Cardiac muscle cell (in vitro differentiated cells and primary cell): ENCODE data around the gene ENDOV. TPM values are rescaled to one million over a fixed set of nuclear protein-coding genes. Genes with fewer than 3 reads are reported as not detected.

Experiments
- DNase-seq, 2 donors: peaks; one replicate each; pipeline versions ENCODE4 v3.0.0 to v3.0.0-alpha.2; 2010 to 2017; ENCODE audit warnings: low read depth in 1 of 2, low spot score in 1 of 2
- H3K27ac ChIP-seq: fragments of 200-600 bp; sonication (generic); 2 replicates; pipeline ENCODE4 v1.5.1; 2016
- H3K27me3 ChIP-seq: fragments of 200-600 bp; sonication (generic); 2 replicates; pipeline ENCODE4 v1.6.0; 2016; ENCODE audit warnings: control low read depth
- H3K36me3 ChIP-seq: fragments of 200-600 bp; sonication (generic); 2 replicates; pipeline ENCODE4 v1.5.1; 2016; ENCODE audit warnings: control low read depth
- H3K4me1 ChIP-seq: fragments of 200-600 bp; sonication (generic); 2 replicates; pipeline ENCODE4 v1.8.1; 2017; ENCODE audit warnings: low read depth, mild to moderate bottlenecking, mixed run types
- H3K4me3 ChIP-seq: fragments of 200-600 bp; sonication (generic); 2 replicates; pipeline ENCODE4 v1.5.1; 2016; ENCODE audit warnings: mild to moderate bottlenecking
- H3K9me3 ChIP-seq: fragments of 200-600 bp; sonication (generic); 2 replicates; pipeline ENCODE4 v1.5.1; 2017; ENCODE audit warnings: low read depth, mild to moderate bottlenecking, control low read depth
- polyA plus RNA-seq: library from polyadenylated mRNA; unstranded; fragments of >200 nt; fragmentation: Nextera tagmentation; extraction: Ambion mirVana; gene quantifications from 2 replicates; pipeline ENCODE4 v1.2.1, GENCODE V29; 2016
- total RNA-seq: library from RNA; depleted of rRNA; stranded (reverse); fragments of >200 nt; gene quantifications from 2 replicates; pipeline ENCODE4 v1.2.3, GENCODE V29; 2016
- TF ChIP-seq, protein P1 (sequence below): IDR thresholded peaks from 2 replicates; pipeline ENCODE4 v1.5.1; 2012; ENCODE audit warnings: low read depth, mild to moderate bottlenecking, low read length

Gene ENDOV
- total and polyA plus RNA-seq, 2 experiments from 2014 or later: 35.4 to 38.0 TPM

DNA sequence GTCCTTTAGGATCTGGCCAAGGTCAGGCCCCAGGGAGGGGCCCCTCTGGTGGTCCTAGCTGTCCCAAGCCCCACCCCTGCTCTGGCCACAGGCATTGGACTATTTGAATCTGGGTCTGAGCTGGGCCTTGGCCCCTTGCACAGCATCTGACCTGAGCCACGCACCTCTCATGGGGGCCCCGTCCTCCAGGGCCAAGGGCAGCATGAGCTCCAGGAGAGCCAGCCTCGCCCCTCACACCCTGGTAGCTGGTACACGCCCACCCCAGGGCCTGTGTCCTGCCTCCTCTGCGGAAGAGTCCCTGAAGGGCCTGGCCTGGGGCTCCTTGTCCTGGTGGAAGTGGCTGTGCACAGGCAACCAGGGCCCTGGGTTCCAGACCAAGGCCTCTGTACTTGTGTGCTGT is 23.8 kb downstream of the ENDOV start:
- no peak for DNase-seq
- Histone ChIP-seq H3K4me1 (no peaks in the 10 kb centered on the region), H3K27ac (no peak overlapping the region), H3K4me3 (no peak overlapping the region), H3K27me3 (peaks cover 18% of the 10 kb centered on the region), H3K36me3 (no peaks in the 10 kb centered on the region), H3K9me3 (no peaks in the 10 kb centered on the region)
- TF ChIP-seq, protein P1, sequence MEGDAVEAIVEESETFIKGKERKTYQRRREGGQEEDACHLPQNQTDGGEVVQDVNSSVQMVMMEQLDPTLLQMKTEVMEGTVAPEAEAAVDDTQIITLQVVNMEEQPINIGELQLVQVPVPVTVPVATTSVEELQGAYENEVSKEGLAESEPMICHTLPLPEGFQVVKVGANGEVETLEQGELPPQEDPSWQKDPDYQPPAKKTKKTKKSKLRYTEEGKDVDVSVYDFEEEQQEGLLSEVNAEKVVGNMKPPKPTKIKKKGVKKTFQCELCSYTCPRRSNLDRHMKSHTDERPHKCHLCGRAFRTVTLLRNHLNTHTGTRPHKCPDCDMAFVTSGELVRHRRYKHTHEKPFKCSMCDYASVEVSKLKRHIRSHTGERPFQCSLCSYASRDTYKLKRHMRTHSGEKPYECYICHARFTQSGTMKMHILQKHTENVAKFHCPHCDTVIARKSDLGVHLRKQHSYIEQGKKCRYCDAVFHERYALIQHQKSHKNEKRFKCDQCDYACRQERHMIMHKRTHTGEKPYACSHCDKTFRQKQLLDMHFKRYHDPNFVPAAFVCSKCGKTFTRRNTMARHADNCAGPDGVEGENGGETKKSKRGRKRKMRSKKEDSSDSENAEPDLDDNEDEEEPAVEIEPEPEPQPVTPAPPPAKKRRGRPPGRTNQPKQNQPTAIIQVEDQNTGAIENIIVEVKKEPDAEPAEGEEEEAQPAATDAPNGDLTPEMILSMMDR: no peak

DNA sequence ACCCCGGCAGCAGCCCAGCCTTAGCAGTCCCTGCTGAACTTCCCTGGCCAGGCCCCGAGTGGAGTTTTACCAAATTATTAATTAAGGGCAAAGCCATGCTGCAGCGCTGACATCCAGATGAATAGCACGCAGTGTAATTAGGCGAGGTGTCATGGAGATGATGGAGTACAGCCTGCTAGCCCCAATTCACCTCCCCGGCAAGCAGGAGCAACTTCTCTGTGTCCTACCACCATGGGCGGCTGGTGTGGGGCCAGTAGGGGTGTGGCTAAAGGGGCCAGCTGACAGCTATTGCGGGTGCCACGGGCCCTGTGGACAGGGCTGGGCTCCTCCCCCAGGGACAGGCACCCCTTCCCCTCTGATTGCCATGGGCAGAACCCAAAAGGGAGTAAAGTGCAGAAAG is 24.5 kb downstream of the ENDOV start:
- no peak for DNase-seq
- Histone ChIP-seq H3K27me3 (peaks cover 23% of the 10 kb centered on the region), H3K36me3 (no peaks in the 10 kb centered on the region), H3K9me3 (no peaks in the 10 kb centered on the region), H3K4me3 (no peak overlapping the region), H3K4me1 (no peaks in the 10 kb centered on the region), H3K27ac (no peak overlapping the region)
- TF ChIP-seq, protein P1: no peak

DNA sequence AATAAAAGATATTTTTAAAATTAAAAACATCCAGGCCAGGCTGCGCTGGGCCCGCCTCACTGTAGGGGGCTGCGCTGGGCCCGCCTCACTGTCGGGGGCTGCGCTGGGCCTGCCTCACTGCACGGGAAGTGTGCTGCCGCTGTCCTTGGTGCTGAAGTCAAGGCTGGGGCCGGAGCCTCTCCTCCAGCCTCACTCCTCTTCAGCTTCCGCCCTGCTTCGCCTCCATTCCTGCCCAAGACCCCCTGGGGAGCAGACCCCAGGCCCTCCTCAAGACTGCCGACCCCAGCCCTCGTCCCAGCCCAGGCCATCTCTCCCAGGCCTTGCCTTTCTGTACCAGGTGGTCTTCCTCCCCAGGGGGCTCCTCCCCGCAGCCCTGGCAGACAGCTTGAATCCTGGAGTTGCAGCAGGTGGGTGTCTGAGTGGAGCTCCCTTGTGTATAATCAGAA is 26.2 kb downstream of the ENDOV start:
- TF ChIP-seq, protein P1: no peak
- Histone ChIP-seq H3K27me3 (peaks cover 26% of the 10 kb centered on the region), H3K36me3 (no peaks in the 10 kb centered on the region), H3K27ac (no peak overlapping the region), H3K9me3 (no peaks in the 10 kb centered on the region), H3K4me3 (no peak overlapping the region), H3K4me1 (no peaks in the 10 kb centered on the region)
- DNase-seq: peak; percentile 61 to 90

DNA sequence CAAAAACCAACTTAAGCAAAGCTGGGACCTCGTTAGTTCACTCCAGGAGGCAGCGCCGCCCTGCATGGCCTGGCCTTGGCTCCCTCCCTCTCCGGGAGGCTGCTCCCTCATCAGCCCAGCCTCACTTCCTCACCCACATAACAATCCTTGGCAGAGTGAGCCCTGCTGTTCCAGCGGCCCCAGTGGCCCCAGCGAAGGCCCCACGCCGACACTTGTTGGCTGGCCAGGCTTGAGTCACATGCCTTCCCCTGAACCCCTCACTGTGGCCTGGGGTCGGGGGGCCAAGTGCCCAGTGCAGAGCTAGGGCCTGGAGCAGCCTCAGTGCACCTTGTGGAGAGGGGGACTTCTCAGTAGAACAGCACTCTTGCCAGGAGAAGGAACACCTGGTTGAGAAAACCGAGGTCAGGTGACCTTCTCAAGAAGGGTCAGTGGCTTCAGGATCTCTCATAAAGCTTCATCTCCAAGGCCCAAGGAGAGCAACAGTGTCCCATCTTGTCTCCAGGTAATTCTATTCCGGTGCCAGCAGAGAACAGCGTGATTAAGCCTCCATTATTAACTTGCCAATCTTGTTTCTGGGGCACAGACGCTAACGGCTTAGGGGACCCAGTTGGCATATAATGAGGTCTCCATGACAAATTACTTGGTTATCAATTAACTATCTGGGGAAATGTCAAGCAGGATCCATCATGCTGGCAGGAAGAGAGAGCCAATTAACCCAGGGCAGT is 26.8 kb downstream of the ENDOV start:
- DNase-seq: no peak
- no peaks in the 10 kb centered on the region for H3K4me1 ChIP-seq

DNA sequence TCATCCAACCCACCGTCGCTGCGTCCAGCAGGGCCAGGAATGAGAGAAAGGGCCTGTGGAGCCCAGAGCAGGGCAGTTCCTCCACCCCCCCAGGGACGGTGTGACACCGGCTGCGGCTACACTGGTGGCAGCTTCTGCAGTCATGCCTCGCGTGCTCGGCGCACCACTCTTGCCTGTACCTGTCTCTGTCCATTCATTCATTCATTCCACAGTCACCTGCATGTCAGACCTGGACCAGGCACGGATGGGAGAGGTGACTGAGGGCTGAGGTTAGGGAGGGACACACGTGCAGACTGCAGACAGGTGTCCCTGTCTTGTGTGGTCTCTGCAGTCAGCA is 27.3 kb downstream of the ENDOV start:
- no peak for DNase-seq
- no peak overlapping the region for H3K4me3 ChIP-seq
- H3K4me1 ChIP-seq: no peaks in the 10 kb centered on the region
- H3K27ac ChIP-seq: no peak overlapping the region
- peaks cover 26% of the 10 kb centered on the region for H3K27me3 ChIP-seq
- H3K9me3 ChIP-seq: no peaks in the 10 kb centered on the region
- TF ChIP-seq, protein P1: no peak
- no peaks in the 10 kb centered on the region for H3K36me3 ChIP-seq

More for the DNA sequence above, 26.8 kb downstream of the ENDOV start:
- Histone ChIP-seq H3K9me3 (no peaks in the 10 kb centered on the region), H3K4me3 (no peak overlapping the region), H3K27me3 (peaks cover 26% of the 10 kb centered on the region), H3K36me3 (no peaks in the 10 kb centered on the region), H3K27ac (no peak overlapping the region)
- TF ChIP-seq, protein P1: no peak
